T-helper 2 cell treated with Interferon-gamma antibody and Interleukin-4, amounts not matched to agents 5 μg/mL and 100 μg/mL, for 36 hours (primary cell): Measurements from ENCODE around the gene TAS2R10.

ENCODE experiments used
- DNase-seq: peaks from one replicate; pipeline ENCODE4 v3.0.0; 2021; ENCODE audit warnings: low spot score
- H3K27ac Mint-ChIP-seq: one replicate; pipeline ENCODE4 v1.8.0; 2021; ENCODE audit warnings: mild to moderate bottlenecking, mixed read lengths
- H3K27me3 Mint-ChIP-seq: one replicate; pipeline ENCODE4 v1.8.0; 2021; ENCODE audit warnings: low read depth, mixed read lengths
- H3K36me3 Mint-ChIP-seq: one replicate; pipeline ENCODE4 v1.8.0; 2021; ENCODE audit warnings: low read depth, mixed read lengths
- H3K4me1 Mint-ChIP-seq: one replicate; pipeline ENCODE4 v1.8.0; 2021; ENCODE audit warnings: low read depth, mixed read lengths
- H3K4me3 Mint-ChIP-seq: one replicate; pipeline ENCODE4 v1.8.0; 2022; ENCODE audit warnings: mild to moderate bottlenecking, moderate library complexity, mixed read lengths
- H3K9me3 Mint-ChIP-seq: one replicate; pipeline ENCODE4 v1.8.0; 2021; ENCODE audit warnings: mixed read lengths

Gene TAS2R10

DNA sequence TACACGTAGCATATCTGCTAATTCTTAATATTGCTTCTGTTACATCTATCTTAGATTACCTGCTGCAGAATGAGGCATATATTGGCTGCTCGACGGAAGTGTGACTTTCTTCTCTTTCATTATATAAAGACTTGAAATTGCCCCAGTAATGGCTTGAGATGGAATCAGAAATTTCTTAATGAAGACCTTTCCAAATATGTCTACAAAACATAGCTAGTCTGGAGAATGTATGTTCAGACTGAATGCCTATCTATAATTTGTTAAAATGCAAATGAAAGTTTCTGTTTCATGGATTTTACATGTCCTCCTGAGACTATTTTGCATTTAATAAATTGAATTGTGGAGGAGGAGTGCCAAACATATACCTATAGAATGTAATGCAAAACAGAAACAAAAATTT, at the start of gene TAS2R10:
Gene TAS2R10 (minus strand): TSS at position 101 of the 400 bp plus-strand sequence. CDS start 89 bp downstream, at position 12.
- no peaks in the 10 kb centered on the region for H3K4me1 Mint-ChIP-seq

DNA sequence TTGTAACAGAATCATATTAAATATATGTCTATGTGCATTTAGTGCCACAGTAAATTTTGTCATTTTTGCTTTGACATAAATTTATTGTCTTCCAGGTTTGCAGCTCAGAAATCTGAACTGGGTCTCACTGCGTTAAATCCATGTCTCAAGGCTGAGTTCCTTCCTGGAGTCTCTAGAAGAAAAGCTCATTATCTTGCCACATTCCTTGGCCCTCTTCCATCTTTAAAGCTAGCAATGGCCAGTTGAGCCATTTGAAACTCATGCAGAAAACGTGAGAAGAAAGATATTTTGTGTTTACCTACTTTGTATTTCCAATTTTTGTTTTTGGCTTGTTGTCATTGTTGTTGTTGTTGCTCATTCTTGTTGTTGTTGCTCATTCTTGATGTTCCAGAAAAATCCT, 47.2 kb upstream of the TAS2R10 start:
- H3K27me3 Mint-ChIP-seq = no peaks in the 10 kb centered on the region
- H3K4me1 Mint-ChIP-seq = no peaks in the 10 kb centered on the region
- no peaks in the 10 kb centered on the region for H3K9me3 Mint-ChIP-seq
- no peak for DNase-seq
- H3K27ac Mint-ChIP-seq = no peak overlapping the region
- peaks cover 8% of the 10 kb centered on the region for H3K36me3 Mint-ChIP-seq
- no peak overlapping the region for H3K4me3 Mint-ChIP-seq

More for the DNA sequence above, at the start of gene TAS2R10:
- Mint-ChIP-seq H3K36me3 (no peaks in the 10 kb centered on the region), H3K9me3 (no peaks in the 10 kb centered on the region), H3K27ac (no peak within 1 kb of the TSS), H3K4me3 (no peak within 1 kb of the TSS), H3K27me3 (no peaks in the 10 kb centered on the region)
- DNase-seq = no peak

- no peak for DNase-seq
- H3K4me3 Mint-ChIP-seq = no peak overlapping the region
Observed at GRCh38 chr12:10867381-10867780, 41.2 kb upstream of the TAS2R10 start.

DNA sequence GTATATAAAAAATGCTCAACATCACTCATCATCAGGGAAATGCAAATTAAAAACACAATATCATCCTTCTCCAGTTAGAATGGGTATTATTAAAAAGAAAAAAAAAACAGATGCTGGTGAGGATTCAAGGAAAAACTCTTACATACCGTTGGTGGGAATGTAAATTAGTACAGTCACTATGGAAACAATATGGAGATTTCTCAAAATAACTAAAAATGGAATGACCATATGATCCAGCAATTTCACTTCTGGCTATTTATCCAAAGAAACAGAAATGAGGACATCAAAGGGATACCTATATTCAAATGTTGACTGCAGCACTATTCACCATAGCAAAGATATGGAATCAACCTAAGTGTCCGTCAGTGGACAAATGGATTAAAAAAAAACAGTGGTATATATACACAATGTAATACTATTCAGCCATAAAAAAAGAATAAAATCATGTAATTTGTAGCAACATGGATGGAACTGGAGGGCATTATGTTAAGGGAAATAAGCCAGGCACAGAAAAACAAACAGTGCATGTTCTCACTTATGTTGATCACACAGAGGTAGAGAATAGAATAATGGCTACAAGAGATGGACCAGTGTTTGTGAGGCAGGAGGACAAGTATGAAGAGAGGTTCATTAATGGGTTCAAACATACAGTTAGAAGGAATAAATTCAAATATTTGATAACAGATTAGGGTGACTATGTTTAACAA, 37.5 kb upstream of the TAS2R10 start:
- no peak for DNase-seq
- Mint-ChIP-seq H3K9me3 (peaks cover 34% of the 10 kb centered on the region), H3K27me3 (no peaks in the 10 kb centered on the region), H3K4me3 (no peak overlapping the region), H3K4me1 (no peaks in the 10 kb centered on the region), H3K36me3 (peaks cover 20% of the 10 kb centered on the region), H3K27ac (no peak overlapping the region)

More at GRCh38 chr12:10867381-10867780, 41.2 kb upstream of the TAS2R10 start:
- Mint-ChIP-seq H3K9me3 (peaks cover 8% of the 10 kb centered on the region), H3K27ac (no peak overlapping the region), H3K4me1 (no peaks in the 10 kb centered on the region), H3K27me3 (no peaks in the 10 kb centered on the region), H3K36me3 (peaks cover 1% of the 10 kb centered on the region)

- no peaks in the 10 kb centered on the region for H3K27me3 Mint-ChIP-seq
- peaks cover 40% of the 10 kb centered on the region for H3K36me3 Mint-ChIP-seq
- H3K9me3 Mint-ChIP-seq = peaks cover 50% of the 10 kb centered on the region
- DNase-seq = no peak
- H3K4me1 Mint-ChIP-seq = no peaks in the 10 kb centered on the region
- no peak overlapping the region for H3K4me3 Mint-ChIP-seq
- no peak overlapping the region for H3K27ac Mint-ChIP-seq
Observed at GRCh38 chr12:10861366-10861765, 35.2 kb upstream of the TAS2R10 start.

DNA sequence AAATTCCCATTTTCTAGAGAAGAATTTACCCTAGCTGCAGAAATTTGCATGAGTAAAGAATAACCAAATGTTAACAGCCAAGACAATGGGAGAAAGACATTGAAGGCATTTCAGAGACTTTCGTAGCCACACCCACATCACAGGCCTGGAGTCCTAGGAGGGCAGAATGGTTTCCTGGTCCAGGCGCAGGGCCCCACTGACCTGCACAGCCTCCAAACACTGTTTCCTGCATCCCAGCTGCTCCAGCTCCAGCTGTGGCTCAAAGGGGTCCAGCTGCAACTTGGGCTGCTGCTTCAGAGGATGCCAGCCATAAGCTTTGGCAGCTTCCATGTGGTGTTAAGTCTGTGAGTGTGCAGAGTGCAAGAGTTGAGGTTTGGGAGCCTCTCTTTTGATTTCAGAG, 29.6 kb upstream of the TAS2R10 start:
- H3K4me3 Mint-ChIP-seq = no peak overlapping the region
- DNase-seq = no peak
- H3K36me3 Mint-ChIP-seq = peaks cover 52% of the 10 kb centered on the region
- H3K4me1 Mint-ChIP-seq = peaks cover 15% of the 10 kb centered on the region
- no peaks in the 10 kb centered on the region for H3K27me3 Mint-ChIP-seq
- H3K9me3 Mint-ChIP-seq = peaks cover 44% of the 10 kb centered on the region
- H3K27ac Mint-ChIP-seq = no peak overlapping the region

DNA sequence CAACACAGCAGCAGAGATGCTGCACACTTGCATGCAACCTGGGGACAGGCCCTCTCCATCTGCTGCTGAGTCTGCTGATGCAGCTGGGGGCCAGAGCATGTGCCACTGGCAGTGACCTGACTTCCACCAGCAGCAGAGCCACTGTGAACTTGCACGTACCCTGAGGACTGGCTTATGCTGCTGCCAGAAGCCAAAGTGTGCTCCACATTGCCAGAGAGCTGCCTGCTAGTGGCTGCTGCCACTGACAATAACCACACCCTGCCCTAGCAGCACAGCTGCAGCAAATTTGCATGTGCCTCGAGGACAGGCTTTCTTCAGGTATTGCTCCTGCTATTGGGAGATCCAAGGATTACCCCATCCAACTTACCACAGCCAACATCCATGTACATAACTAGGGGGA, 27.6 kb upstream of the TAS2R10 start:
- H3K36me3 Mint-ChIP-seq = peaks cover 42% of the 10 kb centered on the region
- no peak overlapping the region for H3K27ac Mint-ChIP-seq
- H3K4me3 Mint-ChIP-seq = no peak overlapping the region
- peaks cover 34% of the 10 kb centered on the region for H3K9me3 Mint-ChIP-seq
- H3K4me1 Mint-ChIP-seq = peaks cover 34% of the 10 kb centered on the region
- H3K27me3 Mint-ChIP-seq = no peaks in the 10 kb centered on the region
- DNase-seq = no peak

- DNase-seq = no peak
- H3K9me3 Mint-ChIP-seq = peaks cover 16% of the 10 kb centered on the region
- peaks cover 37% of the 10 kb centered on the region for H3K4me1 Mint-ChIP-seq
- H3K4me3 Mint-ChIP-seq = no peak overlapping the region
- H3K27me3 Mint-ChIP-seq = no peaks in the 10 kb centered on the region
- H3K36me3 Mint-ChIP-seq = peaks cover 35% of the 10 kb centered on the region
- H3K27ac Mint-ChIP-seq = peak overlapping the region; percentile 27
Observed at GRCh38 chr12:10851243-10851858, 25.2 kb upstream of the TAS2R10 start.

DNA sequence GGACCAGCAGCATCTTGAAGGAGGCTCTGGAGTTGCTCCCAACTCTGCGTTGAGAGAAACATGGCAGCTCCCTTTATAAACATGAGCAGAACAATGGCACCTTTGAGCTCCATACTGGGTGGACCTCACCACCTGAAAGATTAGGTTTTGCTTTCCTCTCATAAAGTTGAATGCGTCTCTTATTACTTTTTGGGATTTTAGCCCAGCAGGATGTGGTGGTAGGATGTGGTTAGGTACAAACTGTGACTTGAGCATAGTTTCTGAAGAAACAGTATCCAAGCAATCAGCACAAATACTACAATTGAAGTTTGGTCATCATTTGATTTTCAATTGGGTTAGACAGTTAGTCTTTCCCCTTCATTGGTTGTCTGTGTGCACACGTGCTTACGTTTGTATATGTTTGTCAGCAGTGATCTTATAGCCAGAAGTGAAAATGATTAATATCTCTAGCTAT, 23.3 kb upstream of the TAS2R10 start, which contains the start of gene PRR4:
Gene PRR4 (minus strand): TSS at position 51 of the 454 bp plus-strand sequence. CDS start 38 bp downstream, at position 13.
- H3K27ac Mint-ChIP-seq = peak within 1 kb of the TSS; percentile 79
- no peak for DNase-seq
- H3K9me3 Mint-ChIP-seq = peaks cover 5% of the 10 kb centered on the region
- peak within 1 kb of the TSS; percentile 44 for H3K4me3 Mint-ChIP-seq
- H3K36me3 Mint-ChIP-seq = peaks cover 25% of the 10 kb centered on the region
- H3K4me1 Mint-ChIP-seq = peaks cover 37% of the 10 kb centered on the region
- H3K27me3 Mint-ChIP-seq = no peaks in the 10 kb centered on the region

DNA sequence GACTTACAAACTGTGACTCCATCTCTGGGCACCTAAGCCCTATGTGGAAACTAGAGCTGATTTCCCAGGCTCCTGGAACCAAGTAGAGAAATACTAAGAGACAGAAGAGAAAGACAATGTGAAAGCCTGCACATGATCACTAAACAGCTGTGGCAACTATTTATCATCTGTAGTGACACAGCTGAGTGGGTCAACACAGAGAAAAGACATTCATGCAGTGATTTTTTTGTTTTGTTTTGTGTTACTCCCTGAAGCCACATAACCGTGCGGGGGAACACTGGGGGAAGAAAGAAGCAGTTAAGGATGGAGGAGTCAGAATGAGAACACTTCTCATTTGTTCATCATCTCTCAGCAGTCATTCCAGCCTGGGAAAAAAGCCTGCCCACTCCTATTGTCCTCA, 21.6 kb upstream of the TAS2R10 start:
- no peak for DNase-seq
- Mint-ChIP-seq H3K27ac (peak overlapping the region; percentile 41), H3K4me1 (peaks cover 37% of the 10 kb centered on the region), H3K4me3 (no peak overlapping the region), H3K36me3 (peaks cover 25% of the 10 kb centered on the region), H3K27me3 (no peaks in the 10 kb centered on the region), H3K9me3 (peaks cover 4% of the 10 kb centered on the region)

DNA sequence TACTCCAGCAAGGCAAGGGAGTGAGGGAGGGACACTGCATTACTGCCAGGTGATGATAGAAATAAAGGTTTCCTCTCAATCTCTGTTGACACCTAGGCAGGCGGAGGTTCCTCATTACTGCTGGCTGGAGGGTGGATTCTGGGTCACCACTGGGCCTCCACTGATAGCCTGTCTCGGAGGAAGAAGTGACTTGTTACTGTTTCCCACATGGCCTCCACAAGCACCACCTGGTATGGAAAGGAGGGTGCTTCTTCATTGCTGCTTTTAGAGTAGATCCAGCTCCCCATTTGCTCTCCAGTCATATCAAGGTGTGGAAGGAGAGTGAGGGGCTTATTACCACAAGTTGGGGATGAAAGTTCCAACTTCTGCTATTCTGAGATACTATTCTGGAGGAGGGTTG, 16.7 kb upstream of the TAS2R10 start:
- H3K27me3 Mint-ChIP-seq = no peaks in the 10 kb centered on the region
- H3K4me3 Mint-ChIP-seq = no peak overlapping the region
- H3K9me3 Mint-ChIP-seq = no peaks in the 10 kb centered on the region
- H3K27ac Mint-ChIP-seq = no peak overlapping the region
- no peaks in the 10 kb centered on the region for H3K4me1 Mint-ChIP-seq
- H3K36me3 Mint-ChIP-seq = peaks cover 15% of the 10 kb centered on the region
- DNase-seq = no peak

DNA sequence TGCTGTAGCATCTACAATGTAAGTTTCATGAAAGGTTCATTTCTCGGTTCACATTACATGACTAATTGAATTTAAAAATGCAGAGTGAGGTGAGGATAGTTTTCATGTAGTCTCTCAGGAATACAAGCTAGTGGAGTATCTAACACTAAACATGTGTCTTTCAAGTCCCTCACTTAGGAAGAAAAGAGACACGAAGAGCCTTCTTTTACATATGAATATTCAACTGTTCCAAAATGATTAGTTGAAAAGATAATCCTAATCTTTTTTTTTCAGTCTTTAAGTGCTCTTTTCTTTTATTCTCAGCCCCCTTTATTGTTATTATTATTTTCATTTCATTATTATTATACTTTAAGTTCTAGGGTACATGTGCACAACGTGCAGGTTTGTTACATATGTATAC, 12.3 kb upstream of the TAS2R10 start:
- no peaks in the 10 kb centered on the region for H3K27me3 Mint-ChIP-seq
- H3K4me3 Mint-ChIP-seq = no peak overlapping the region
- H3K27ac Mint-ChIP-seq = no peak overlapping the region
- no peak for DNase-seq
- no peaks in the 10 kb centered on the region for H3K36me3 Mint-ChIP-seq
- H3K4me1 Mint-ChIP-seq = no peaks in the 10 kb centered on the region
- no peaks in the 10 kb centered on the region for H3K9me3 Mint-ChIP-seq

DNA sequence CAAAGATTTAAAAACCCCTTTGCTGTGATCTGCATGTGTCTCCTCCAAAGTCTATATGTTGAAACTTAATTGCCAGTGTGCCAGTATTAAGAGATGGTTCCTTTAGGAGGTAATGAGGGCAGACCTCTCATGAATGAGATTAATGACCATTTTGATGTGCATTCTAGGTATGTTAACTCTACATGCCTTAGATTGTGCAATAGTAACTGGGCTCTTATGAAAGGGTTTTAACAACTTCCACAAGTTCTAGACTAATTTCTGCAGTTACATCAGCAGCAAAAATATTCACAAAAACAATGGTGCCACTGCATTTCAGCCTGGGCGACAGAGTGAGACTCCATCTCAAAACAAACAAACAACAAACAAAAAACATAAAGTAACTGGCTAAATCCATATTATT, 3.8 kb upstream of the TAS2R10 start:
- Mint-ChIP-seq H3K4me1 (no peaks in the 10 kb centered on the region), H3K4me3 (no peak overlapping the region), H3K9me3 (no peaks in the 10 kb centered on the region), H3K27me3 (no peaks in the 10 kb centered on the region), H3K27ac (no peak overlapping the region), H3K36me3 (no peaks in the 10 kb centered on the region)
- no peak for DNase-seq

GRCh38 chr12:10824957-10825356, 1.2 kb downstream of the TAS2R10 start:
- Mint-ChIP-seq H3K36me3 (no peaks in the 10 kb centered on the region), H3K4me3 (no peak overlapping the region), H3K27ac (no peak overlapping the region), H3K4me1 (no peaks in the 10 kb centered on the region), H3K27me3 (no peaks in the 10 kb centered on the region), H3K9me3 (no peaks in the 10 kb centered on the region)
- DNase-seq = no peak
